ENCODE data around the gene FRMD4A.
A peak's percentile ranks its signal among the peaks of the same experiment; 100 is the strongest.

Gene FRMD4A

DNA sequence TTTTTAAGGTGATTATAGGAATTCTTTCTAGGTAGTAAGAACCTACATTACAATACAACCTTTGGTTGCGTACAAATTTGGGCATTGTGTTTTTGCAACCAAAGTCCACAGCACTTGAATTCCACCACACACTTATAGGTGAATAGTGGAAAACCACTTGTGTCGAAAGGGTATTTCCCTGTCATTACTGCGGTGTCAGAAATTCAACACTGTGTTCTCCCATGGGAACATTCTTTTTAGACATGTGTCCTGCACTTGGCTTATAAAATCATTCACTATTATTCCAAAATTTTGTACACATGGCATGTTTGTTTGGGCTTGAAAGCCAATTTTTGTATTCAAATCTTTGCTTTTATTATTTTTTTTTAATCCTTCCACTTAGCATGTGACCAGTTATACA, 410.3 kb downstream of the FRMD4A start:
- no peak for DNase-seq (ENCODE audit: low read depth in 1 of 2, low spot score in 1 of 2)
- in situ Hi-C loops (cut with HindIII; ENCODE audit: low pct_unique_long_range_greater_than_20kb, low sequenced_read_pairs): no loop called here
- TF ChIP-seq JUND (IDR thresholded peaks at IDR 0.05; ENCODE audit: low read depth): no peak

DNA sequence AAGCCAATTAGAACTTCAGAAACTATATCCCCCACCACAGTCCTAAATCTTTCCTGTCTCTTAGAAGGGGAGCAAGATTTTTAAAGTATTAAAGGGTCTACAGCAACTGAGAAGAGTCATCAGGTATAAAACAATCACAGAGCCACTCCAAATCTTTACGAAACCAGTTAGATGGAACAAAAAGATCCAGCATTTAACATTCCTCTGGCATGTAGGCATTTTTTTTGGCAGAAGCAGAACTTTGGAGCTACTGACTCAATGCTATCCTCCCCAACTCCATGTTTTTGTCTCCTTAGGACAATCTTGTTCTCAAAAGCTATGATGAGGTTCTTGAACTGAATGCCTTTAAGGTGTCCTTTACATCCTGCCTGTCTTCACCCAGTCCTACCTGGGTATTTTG, 410.7 kb downstream of the FRMD4A start:
- in situ Hi-C loops (cut with HindIII; ENCODE audit: low pct_unique_long_range_greater_than_20kb, low sequenced_read_pairs): no loop called here
- no peak for DNase-seq (ENCODE audit: low read depth in 1 of 2, low spot score in 1 of 2)
- no peak for TF ChIP-seq JUND (IDR thresholded peaks at IDR 0.05; ENCODE audit: low read depth)

DNA sequence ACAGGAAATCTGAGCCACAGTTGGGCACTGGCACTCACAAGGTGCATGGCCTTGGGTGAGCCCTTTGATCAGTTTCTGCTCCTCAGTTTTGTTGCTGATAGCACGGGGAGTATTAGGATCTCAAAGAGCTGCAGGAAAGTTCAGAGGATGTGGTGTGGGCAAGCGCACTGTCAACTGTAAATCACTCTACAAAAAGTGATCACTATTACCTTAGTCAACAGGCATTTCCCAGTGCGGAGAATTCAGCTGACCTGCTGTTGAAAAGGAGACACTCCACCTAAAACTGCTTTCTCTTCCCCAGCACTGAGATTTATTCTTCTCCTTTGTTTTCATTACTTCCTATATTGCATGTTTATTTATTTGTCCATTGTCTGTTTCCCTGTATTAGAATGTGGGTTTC, 412.9 kb downstream of the FRMD4A start:
- no peak for DNase-seq (ENCODE audit: low read depth in 1 of 2, low spot score in 1 of 2)
- in situ Hi-C loops (cut with HindIII; ENCODE audit: low pct_unique_long_range_greater_than_20kb, low sequenced_read_pairs): no loop called here
- TF ChIP-seq JUND (IDR thresholded peaks at IDR 0.05; ENCODE audit: low read depth): no peak

DNA sequence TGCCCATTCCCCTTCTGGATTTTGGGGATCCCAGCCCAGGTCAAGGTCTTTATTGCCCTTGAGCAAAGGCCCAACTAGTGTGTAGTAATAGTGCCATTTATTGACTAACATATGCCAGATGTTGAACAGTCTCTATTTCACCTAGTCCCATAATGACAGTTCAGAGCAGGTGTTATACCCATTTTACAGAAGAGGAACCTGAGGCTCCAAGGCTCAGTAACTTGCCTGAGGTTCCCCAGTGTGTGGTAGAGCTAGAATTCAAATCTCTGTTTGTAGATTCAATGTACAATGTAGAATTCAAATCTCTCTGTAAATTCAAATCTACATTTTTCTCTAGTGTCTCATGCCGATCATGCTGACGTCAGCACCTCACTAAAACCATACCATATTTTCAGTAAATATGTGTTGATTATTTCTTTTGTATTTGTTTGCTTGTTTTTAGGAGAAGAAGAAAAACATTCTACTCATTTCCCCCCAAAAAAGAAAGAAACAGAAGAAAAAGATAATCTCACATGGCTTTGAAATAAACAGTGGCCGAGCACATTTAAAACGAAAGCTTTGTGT, 414.3 kb downstream of the FRMD4A start:
- in situ Hi-C loops (cut with HindIII; ENCODE audit: low pct_unique_long_range_greater_than_20kb, low sequenced_read_pairs): no loop called here
- TF ChIP-seq JUND (IDR thresholded peaks at IDR 0.05; ENCODE audit: low read depth): no peak
- DNase-seq (ENCODE audit: low read depth in 1 of 2, low spot score in 1 of 2): no peak

DNA sequence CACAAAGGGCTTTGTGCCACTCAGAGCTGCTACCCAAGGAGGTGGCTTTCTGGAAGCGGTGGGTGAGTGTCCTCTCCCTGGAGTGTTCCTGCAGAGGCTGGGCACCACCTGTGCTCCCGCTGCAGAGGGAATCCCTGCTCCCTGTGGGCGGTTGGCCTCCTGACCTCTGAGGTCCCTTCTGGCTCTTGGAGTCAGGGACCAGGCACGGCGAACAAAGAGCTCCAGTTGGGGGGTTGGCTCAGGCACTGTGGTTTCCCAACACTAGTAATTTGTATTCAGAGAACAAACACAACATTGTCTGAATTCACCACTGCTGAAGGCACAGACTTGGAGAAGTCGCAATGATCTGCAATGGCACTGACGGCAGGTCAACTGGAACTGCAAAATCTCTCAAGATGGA, 415.0 kb downstream of the FRMD4A start:
- in situ Hi-C loops (cut with HindIII; ENCODE audit: low pct_unique_long_range_greater_than_20kb, low sequenced_read_pairs): no loop called here
- DNase-seq (ENCODE audit: low read depth in 1 of 2, low spot score in 1 of 2): no peak
- no peak for TF ChIP-seq JUND (IDR thresholded peaks at IDR 0.05; ENCODE audit: low read depth)

DNA sequence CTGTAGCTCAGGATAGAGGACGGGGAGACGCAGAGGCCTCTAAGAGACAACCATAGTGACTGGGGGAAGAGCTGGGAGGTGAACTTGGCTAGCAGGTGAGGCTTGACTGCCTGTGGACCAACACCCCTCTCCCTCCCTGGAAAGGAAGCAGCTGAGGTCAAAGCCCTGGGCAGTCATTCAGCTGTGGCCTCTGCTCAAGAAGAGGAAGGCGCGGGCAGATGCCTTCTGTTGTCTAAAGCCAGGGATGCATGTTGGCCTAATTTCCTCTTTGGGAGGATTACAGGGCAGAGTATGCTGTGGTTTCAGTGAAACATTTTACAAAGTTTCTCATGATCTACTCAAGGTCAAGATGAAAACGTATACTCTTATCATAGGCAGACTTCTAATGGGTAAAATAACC, 416.8 kb downstream of the FRMD4A start:
- in situ Hi-C loops (cut with HindIII; ENCODE audit: low pct_unique_long_range_greater_than_20kb, low sequenced_read_pairs): no loop called here
- no peak for DNase-seq (ENCODE audit: low read depth in 1 of 2, low spot score in 1 of 2)
- no peak for TF ChIP-seq JUND (IDR thresholded peaks at IDR 0.05; ENCODE audit: low read depth)

DNA sequence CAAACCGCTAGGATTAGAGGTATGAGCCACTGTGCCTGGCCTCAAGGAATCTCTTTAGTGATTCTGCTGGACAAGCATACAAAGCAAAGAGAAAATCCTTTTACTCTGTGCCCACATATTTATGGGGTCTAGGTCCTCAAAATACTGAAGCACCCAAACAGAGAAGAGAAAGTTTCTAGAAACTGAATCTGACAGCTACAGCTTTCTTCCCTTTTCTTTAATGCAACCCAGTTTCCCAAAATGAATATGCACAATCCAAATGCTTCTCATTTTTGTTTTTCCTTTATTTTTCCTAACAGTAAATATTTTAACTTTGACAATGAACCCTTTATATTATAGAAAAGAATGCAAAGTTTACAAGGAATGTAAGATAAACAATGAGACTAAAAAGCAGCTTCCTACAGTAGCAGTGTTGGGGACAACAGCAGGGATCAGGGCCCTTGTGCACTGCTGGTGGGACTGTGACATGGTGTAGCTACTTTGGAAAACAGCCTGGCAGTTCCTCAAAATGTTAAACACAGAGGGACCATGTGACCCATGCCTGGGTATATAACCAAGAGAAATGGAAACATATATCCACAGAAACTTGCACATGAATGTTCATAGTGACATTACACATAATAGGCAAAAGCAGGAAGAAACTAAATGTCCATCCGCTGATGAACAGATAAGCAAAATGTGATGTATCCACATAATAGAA, 418.8 kb downstream of the FRMD4A start:
- in situ Hi-C loops (cut with HindIII; ENCODE audit: low pct_unique_long_range_greater_than_20kb, low sequenced_read_pairs): no loop called here
- DNase-seq (ENCODE audit: low read depth in 1 of 2, low spot score in 1 of 2): no peak
- TF ChIP-seq JUND (IDR thresholded peaks at IDR 0.05; ENCODE audit: low read depth): no peak

DNA sequence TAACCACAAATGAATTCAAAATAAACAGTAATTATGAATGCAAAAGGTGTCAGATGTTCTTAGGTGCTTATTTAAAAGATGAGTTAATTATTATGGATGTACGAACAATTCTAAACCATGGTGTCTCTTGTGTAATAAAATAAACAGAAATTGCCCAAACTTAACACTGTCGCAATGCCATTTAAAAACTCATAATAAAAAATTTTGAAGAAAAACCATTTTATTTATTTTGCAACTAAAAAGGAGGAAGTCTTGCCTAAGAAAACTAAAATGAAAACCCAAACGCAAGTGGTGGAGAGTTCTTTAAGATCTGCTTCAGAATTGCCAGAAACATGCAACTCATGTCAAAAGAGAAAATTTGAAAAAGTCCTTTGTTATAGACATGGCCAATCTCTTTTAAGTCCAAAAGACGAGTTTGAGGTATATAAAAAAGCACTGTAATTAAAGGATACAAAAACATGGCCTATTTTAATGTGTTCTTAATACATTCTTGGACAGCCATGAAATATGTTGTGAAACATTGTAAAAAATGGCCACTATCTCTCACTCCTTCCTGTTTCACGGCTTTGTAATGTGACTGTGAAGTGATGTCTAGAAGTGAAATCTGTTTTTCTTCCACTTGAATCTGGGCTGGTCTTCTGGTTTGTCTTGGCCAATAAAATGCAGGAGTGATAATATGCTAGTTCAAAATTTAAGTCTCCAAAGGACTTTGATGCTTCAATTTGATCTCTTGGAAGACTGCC, 421.0 kb downstream of the FRMD4A start:
- no peak for DNase-seq (ENCODE audit: low read depth in 1 of 2, low spot score in 1 of 2)
- in situ Hi-C loops (cut with HindIII; ENCODE audit: low pct_unique_long_range_greater_than_20kb, low sequenced_read_pairs): no loop called here
- TF ChIP-seq JUND (IDR thresholded peaks at IDR 0.05; ENCODE audit: low read depth): no peak

DNA sequence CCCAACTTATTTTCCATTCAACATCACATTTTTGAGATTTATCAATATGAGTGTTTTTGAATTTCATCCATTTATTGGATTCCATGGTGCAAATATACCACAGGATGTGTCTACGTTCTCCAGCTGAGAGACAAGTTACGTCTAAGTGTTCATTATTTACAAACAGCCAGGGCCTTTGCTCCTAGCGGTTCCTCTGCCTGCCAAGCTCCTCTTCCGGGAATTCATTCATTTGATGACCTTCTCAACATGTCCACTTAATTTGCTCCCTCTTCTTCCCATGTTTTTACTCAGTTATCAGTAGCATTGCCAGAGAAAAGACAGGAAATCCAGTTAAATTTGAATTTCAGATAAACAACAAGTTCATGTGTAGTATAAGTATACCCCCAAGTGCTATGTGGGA, 422.2 kb downstream of the FRMD4A start:
- no peak for TF ChIP-seq JUND (IDR thresholded peaks at IDR 0.05; ENCODE audit: low read depth)
- in situ Hi-C loops (cut with HindIII; ENCODE audit: low pct_unique_long_range_greater_than_20kb, low sequenced_read_pairs): no loop called here
- DNase-seq (ENCODE audit: low read depth in 1 of 2, low spot score in 1 of 2): no peak

DNA sequence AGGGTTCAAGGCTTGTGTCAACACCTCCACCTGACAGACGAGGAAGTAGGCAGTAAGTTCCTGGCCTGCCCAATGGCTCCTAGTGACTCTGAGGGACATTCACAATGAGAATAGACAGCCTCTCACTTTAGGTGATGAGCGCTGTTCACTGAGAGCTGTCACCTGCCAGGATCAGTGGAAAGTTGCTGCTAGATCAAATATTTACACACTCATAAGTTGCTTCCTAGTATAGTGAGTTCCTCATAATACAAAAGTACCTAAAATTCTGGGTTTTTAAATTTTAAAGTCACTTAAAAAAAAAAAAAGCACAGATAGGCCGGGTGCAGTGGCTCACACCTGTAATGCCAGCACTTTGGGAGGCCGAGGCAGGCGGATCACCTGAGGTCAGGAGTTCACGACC, 423.2 kb downstream of the FRMD4A start:
- DNase-seq (ENCODE audit: low read depth in 1 of 2, low spot score in 1 of 2): peak in 1 of 2 experiments; percentile 32
- in situ Hi-C loops (cut with HindIII; ENCODE audit: low pct_unique_long_range_greater_than_20kb, low sequenced_read_pairs): no loop called here
- TF ChIP-seq JUND (IDR thresholded peaks at IDR 0.05; ENCODE audit: low read depth): no peak

DNA sequence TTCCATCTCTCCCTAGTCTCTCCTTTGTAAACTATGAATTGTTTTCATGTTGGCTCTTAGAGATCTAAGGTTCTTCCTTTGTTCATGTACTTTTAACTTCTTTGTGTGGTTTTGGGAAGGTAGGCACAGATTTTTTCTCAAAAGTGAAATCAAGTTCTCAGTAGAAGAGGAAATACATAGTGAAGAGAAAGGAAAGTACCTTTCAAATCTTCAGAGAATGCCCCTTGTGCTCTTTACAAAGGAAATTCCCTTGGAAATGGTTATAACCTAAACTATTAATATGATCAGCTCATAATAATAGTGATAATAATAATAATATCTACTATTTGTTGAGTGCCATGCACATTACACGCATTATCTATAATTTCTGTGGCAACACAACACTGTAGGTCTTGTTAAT, 425.4 kb downstream of the FRMD4A start:
- no peak for TF ChIP-seq JUND (IDR thresholded peaks at IDR 0.05; ENCODE audit: low read depth)
- in situ Hi-C loops (cut with HindIII; ENCODE audit: low pct_unique_long_range_greater_than_20kb, low sequenced_read_pairs): no loop called here

DNA sequence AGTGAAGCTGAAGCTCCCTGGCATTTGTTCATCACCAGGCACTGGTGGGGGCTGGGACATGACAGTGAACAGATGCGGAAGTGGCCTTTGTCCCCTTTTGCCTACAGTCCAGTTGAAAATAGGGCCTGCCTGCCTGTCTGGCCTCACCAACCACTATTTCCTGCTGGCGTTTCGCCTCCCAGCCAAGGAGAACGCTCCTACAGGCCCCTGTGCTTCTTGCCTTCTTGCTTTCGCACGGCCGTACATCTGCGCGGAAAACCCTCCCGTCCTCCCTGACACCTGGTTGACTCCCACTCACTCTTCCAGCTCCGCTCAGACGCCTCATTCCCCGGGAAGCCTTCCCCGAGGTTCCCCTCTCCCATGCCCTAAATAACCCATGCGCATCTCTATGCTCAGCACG, 426.7 kb downstream of the FRMD4A start:
- no peak for TF ChIP-seq JUND (IDR thresholded peaks at IDR 0.05; ENCODE audit: low read depth)
- in situ Hi-C loops (cut with HindIII; ENCODE audit: low pct_unique_long_range_greater_than_20kb, low sequenced_read_pairs): no loop called here
- DNase-seq (ENCODE audit: low read depth in 1 of 2, low spot score in 1 of 2): no peak

More for the DNA sequence above, 425.4 kb downstream of the FRMD4A start:
- DNase-seq (ENCODE audit: low read depth in 1 of 2, low spot score in 1 of 2): no peak

DNA sequence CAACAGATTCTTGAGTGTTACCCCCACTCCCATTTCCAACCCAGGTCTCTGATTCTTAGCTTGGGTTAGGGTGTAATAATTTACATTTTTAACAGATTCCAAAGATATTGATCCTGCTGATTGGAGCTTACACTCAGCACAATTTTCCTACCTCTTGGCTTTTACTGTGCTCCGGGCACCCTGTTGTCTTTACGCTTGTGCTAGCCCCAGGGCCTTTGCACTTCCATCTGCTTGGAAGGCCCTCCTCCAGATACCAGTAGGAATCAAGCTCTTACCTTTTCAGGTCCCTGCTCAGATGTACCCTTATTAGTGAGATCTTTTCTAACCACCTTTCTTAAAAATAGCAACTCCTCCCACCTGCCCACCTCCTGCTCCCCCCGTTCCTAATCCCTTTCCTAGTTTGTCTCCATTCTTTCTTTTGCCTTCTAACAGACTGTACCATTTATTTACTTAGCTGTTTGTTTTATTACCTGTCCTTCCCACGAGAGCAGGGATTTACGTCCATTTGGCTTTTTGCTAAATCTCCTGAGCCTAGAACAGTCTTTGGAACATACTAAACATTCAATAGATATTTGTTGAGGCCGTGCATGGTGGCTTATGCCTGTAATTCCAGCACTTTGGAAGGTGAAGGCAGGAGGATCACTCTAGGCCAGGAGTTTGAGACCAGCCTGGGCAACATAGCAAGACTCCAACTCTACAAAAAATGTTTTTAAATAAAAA, 427.7 kb downstream of the FRMD4A start:
- DNase-seq (ENCODE audit: low read depth in 1 of 2, low spot score in 1 of 2): no peak
- TF ChIP-seq JUND (IDR thresholded peaks at IDR 0.05; ENCODE audit: low read depth): no peak
- in situ Hi-C loops (cut with HindIII; ENCODE audit: low pct_unique_long_range_greater_than_20kb, low sequenced_read_pairs): no loop called here
